Stimulated activated naive CD4-positive, alpha-beta T cell (primary cell): ENCODE results near the gene EME2.

Experiments used
- DNase-seq, 6 experiments: peaks; one replicate each; lab custom pipeline; 2025; lab: John Stamatoyannopoulos, UW

The EME2 gene

GRCh38 chr16:1778200-1779179 lies 5.9 kb downstream of the EME2 start:
- DNase-seq = no peak

GRCh38 chr16:1779234-1779701 lies 6.7 kb downstream of the EME2 start:
- DNase-seq = no peak

GRCh38 chr16:1779741-1780676 lies 7.4 kb downstream of the EME2 start:
- DNase-seq = no peak

- no peak for DNase-seq
These were observed 8.1 kb downstream of the EME2 start for GRCh38 chr16:1780677-1781072.

- no peak for DNase-seq
These were observed 8.6 kb downstream of the EME2 start for GRCh38 chr16:1781254-1781653.

- DNase-seq = peak in 4 of 6 experiments; percentile 47 to 63 (median 54)
These were observed 9.3 kb downstream of the EME2 start for GRCh38 chr16:1781758-1782407.

GRCh38 chr16:1782408-1783264 lies 10.0 kb downstream of the EME2 start, which contains the start of the genes NUBP2 and SPSB3:
Gene NUBP2, plus strand, starts transcription at chr16:1782960. Its CDS starts 61 bp downstream, at chr16:1783021.
Gene SPSB3, minus strand, starts transcription at chr16:1782571. Its CDS starts 1,088 bp downstream, at chr16:1781483.
- DNase-seq = peak; percentile 94 to 99 (median 97)

GRCh38 chr16:1784977-1785845 lies 12.6 kb downstream of the EME2 start:
- DNase-seq = no peak

GRCh38 chr16:1785846-1786170 lies 13.2 kb downstream of the EME2 start:
- no peak for DNase-seq

- no peak for DNase-seq
These were observed 13.8 kb downstream of the EME2 start for GRCh38 chr16:1786242-1787055.

GRCh38 chr16:1787056-1787321 lies 14.4 kb downstream of the EME2 start:
- no peak for DNase-seq

GRCh38 chr16:1787322-1788094 lies 14.9 kb downstream of the EME2 start:
- no peak for DNase-seq

- no peak for DNase-seq
These were observed 15.6 kb downstream of the EME2 start for GRCh38 chr16:1788095-1788707.

GRCh38 chr16:1788708-1789100 lies 16.1 kb downstream of the EME2 start:
- DNase-seq = no peak

GRCh38 chr16:1789643-1790045 lies 17.0 kb downstream of the EME2 start:
- no peak for DNase-seq

- DNase-seq = no peak
These were observed 17.6 kb downstream of the EME2 start for GRCh38 chr16:1790261-1790610.

- no peak for DNase-seq
These were observed 18.1 kb downstream of the EME2 start for GRCh38 chr16:1790611-1791255.
